Astrocyte (in vitro differentiated cells and primary cell): ENCODE data around the gene SCNN1G. TPM values are rescaled to one million over a fixed set of nuclear protein-coding genes. Genes with fewer than 3 reads are reported as not detected.

Source experiments
- DNase-seq: peaks from one replicate; pipeline ENCODE4 v3.0.0-alpha.2; 2010; ENCODE audit warnings: low read depth
- FAIRE-seq: peaks from 2 replicates; lab custom pipeline; 2011; peaks lifted over from hg19 to GRCh38; lab: Jason Lieb, UNC
- H2AFZ ChIP-seq: 2 replicates; pipeline ENCODE4 v1.6.0; 2012; ENCODE audit warnings: low read depth, low read length, inconsistent platforms
- H3K27ac ChIP-seq: 2 replicates; pipeline ENCODE4 v1.5.1; 2011; ENCODE audit warnings: low read depth, low read length, inconsistent platforms
- H3K27me3 ChIP-seq: 2 replicates; pipeline ENCODE4 v1.6.0; 2011; ENCODE audit warnings: low read length, inconsistent platforms; ENCODE audit not compliant: insufficient read depth
- H3K36me3 ChIP-seq: 2 replicates; pipeline ENCODE4 v1.5.1; 2011; ENCODE audit warnings: low read length, inconsistent platforms; ENCODE audit not compliant: insufficient read depth
- H3K4me1 ChIP-seq: 2 replicates; pipeline ENCODE4 v1.5.1; 2011; ENCODE audit warnings: low read length, inconsistent platforms; ENCODE audit not compliant: insufficient read depth
- H3K4me2 ChIP-seq: 2 replicates; pipeline ENCODE4 v1.6.0; 2012; ENCODE audit warnings: low read length, inconsistent platforms
- H3K4me3 ChIP-seq: 2 replicates; pipeline ENCODE4 v1.5.1; 2011; ENCODE audit warnings: low read depth, mild to moderate bottlenecking, low read length, inconsistent platforms; ENCODE audit not compliant: insufficient read depth
- H3K79me2 ChIP-seq: 2 replicates; pipeline ENCODE4 v1.6.0; 2012; ENCODE audit warnings: mild to moderate bottlenecking, low read length, inconsistent platforms; ENCODE audit not compliant: insufficient read depth
- H3K9ac ChIP-seq: 2 replicates; pipeline ENCODE4 v1.6.0; 2012; ENCODE audit warnings: mild to moderate bottlenecking, low read length, inconsistent platforms
- H3K9me3 ChIP-seq: 2 replicates; pipeline ENCODE4 v1.5.1; 2012; ENCODE audit warnings: low read depth, mild to moderate bottlenecking, low read length, inconsistent platforms; ENCODE audit not compliant: insufficient read depth
- H4K20me1 ChIP-seq: 2 replicates; pipeline ENCODE4 v1.6.0; 2012; ENCODE audit warnings: low read length, inconsistent platforms; ENCODE audit not compliant: insufficient read depth
- H3K27ac Mint-ChIP-seq: one replicate; pipeline ENCODE4 v1.8.0; 2021; ENCODE audit warnings: mild to moderate bottlenecking, mixed read lengths; ENCODE audit not compliant: unreplicated experiment
- H3K27me3 Mint-ChIP-seq: one replicate; pipeline ENCODE4 v1.8.0; 2021; ENCODE audit warnings: low read depth, mixed read lengths; ENCODE audit not compliant: unreplicated experiment
- H3K36me3 Mint-ChIP-seq: one replicate; pipeline ENCODE4 v1.8.0; 2021; ENCODE audit warnings: low read depth, mixed read lengths; ENCODE audit not compliant: unreplicated experiment
- H3K4me1 Mint-ChIP-seq: one replicate; pipeline ENCODE4 v1.8.0; 2021; ENCODE audit warnings: low read depth, mixed read lengths; ENCODE audit not compliant: unreplicated experiment
- H3K4me3 Mint-ChIP-seq: one replicate; pipeline ENCODE4 v1.8.0; 2021; ENCODE audit warnings: mild to moderate bottlenecking, moderate library complexity, mixed read lengths; ENCODE audit not compliant: unreplicated experiment
- H3K9me3 Mint-ChIP-seq: one replicate; pipeline ENCODE4 v1.8.0; 2021; ENCODE audit warnings: mild to moderate bottlenecking, mixed read lengths; ENCODE audit not compliant: unreplicated experiment
- CTCF ChIP-seq: IDR thresholded peaks from 2 replicates; pipeline ENCODE4 v1.5.1; 2011; ENCODE audit warnings: low read depth, mild to moderate bottlenecking, inconsistent platforms, low read length, moderate library complexity; ENCODE audit not compliant: insufficient read depth
- EZH2 ChIP-seq: IDR thresholded peaks from 2 replicates; pipeline ENCODE4 v1.6.1; 2012; ENCODE audit warnings: mild to moderate bottlenecking, low read length, inconsistent platforms; ENCODE audit not compliant: insufficient read depth
- total RNA-seq: library from RNA; stranded (reverse); gene quantifications from 2 replicates; pipeline ENCODE4 v1.2.1, GENCODE V29; 2021

SCNN1G gene
- total RNA-seq, 1 donor from 2014 or later, result not detected

GRCh38 chr16:23227529-23227928 is 45.0 kb downstream of the SCNN1G start:
- H3K9me3 Mint-ChIP-seq, result peaks cover 9% of the 10 kb centered on the region
- no peaks in the 10 kb centered on the region for H3K36me3 ChIP-seq
- H2AFZ ChIP-seq, result no peak overlapping the region
- no peak for FAIRE-seq
- H3K4me2 ChIP-seq, result no peak overlapping the region
- no peaks in the 10 kb centered on the region for H3K27me3 ChIP-seq
- H3K9me3 ChIP-seq, result no peaks in the 10 kb centered on the region
- no peak overlapping the region for H3K27ac Mint-ChIP-seq
- H3K27me3 Mint-ChIP-seq, result no peaks in the 10 kb centered on the region
- H3K27ac ChIP-seq, result no peak overlapping the region
- TF ChIP-seq EZH2, result no peak
- no peak for TF ChIP-seq CTCF
- no peak overlapping the region for H3K9ac ChIP-seq
- no peaks in the 10 kb centered on the region for H4K20me1 ChIP-seq
- H3K4me3 Mint-ChIP-seq, result no peak overlapping the region
- H3K4me1 Mint-ChIP-seq, result no peaks in the 10 kb centered on the region
- no peaks in the 10 kb centered on the region for H3K36me3 Mint-ChIP-seq
- H3K4me1 ChIP-seq, result no peaks in the 10 kb centered on the region
- H3K4me3 ChIP-seq, result no peak overlapping the region
- no peak for DNase-seq
- H3K79me2 ChIP-seq, result no peaks in the 10 kb centered on the region

GRCh38 chr16:23229714-23230113 is 47.2 kb downstream of the SCNN1G start:
- H3K27me3 ChIP-seq, result no peaks in the 10 kb centered on the region
- no peak for DNase-seq
- H3K9ac ChIP-seq, result no peak overlapping the region
- H3K4me1 ChIP-seq, result no peaks in the 10 kb centered on the region
- Mint-ChIP-seq H3K36me3 (no peaks in the 10 kb centered on the region), H3K4me1 (no peaks in the 10 kb centered on the region), H3K4me3 (no peak overlapping the region), H3K9me3 (peaks cover 9% of the 10 kb centered on the region), H3K27me3 (no peaks in the 10 kb centered on the region), H3K27ac (no peak overlapping the region)
- no peaks in the 10 kb centered on the region for H3K9me3 ChIP-seq
- H3K79me2 ChIP-seq, result no peaks in the 10 kb centered on the region
- H4K20me1 ChIP-seq, result no peaks in the 10 kb centered on the region
- H3K27ac ChIP-seq, result no peak overlapping the region
- no peak overlapping the region for H3K4me2 ChIP-seq
- no peak overlapping the region for H2AFZ ChIP-seq
- no peak for TF ChIP-seq EZH2
- no peak for TF ChIP-seq CTCF
- H3K4me3 ChIP-seq, result no peak overlapping the region
- no peaks in the 10 kb centered on the region for H3K36me3 ChIP-seq
- no peak for FAIRE-seq

- H3K79me2 ChIP-seq, result no peaks in the 10 kb centered on the region
- H3K4me1 ChIP-seq, result no peaks in the 10 kb centered on the region
- no peak overlapping the region for H2AFZ ChIP-seq
- no peaks in the 10 kb centered on the region for H3K36me3 ChIP-seq
- FAIRE-seq, result no peak
- peaks cover 3% of the 10 kb centered on the region for H3K27me3 Mint-ChIP-seq
- H3K4me3 Mint-ChIP-seq, result no peak overlapping the region
- no peaks in the 10 kb centered on the region for H3K9me3 ChIP-seq
- no peaks in the 10 kb centered on the region for H3K4me1 Mint-ChIP-seq
- H3K36me3 Mint-ChIP-seq, result peaks cover 2% of the 10 kb centered on the region
- H3K4me3 ChIP-seq, result no peak overlapping the region
- no peaks in the 10 kb centered on the region for H4K20me1 ChIP-seq
- no peak for TF ChIP-seq CTCF
- TF ChIP-seq EZH2, result no peak
- DNase-seq, result no peak
- no peak overlapping the region for H3K27ac Mint-ChIP-seq
- no peak overlapping the region for H3K27ac ChIP-seq
- H3K9me3 Mint-ChIP-seq, result peaks cover 6% of the 10 kb centered on the region
- no peak overlapping the region for H3K4me2 ChIP-seq
- H3K9ac ChIP-seq, result no peak overlapping the region
- H3K27me3 ChIP-seq, result no peaks in the 10 kb centered on the region
These were observed 50.3 kb downstream of the SCNN1G start for GRCh38 chr16:23232806-23233205.
